Measurements from ENCODE around the gene RUFY1. TPM values are rescaled to one million over a fixed set of nuclear protein-coding genes. Genes with fewer than 3 reads are reported as not detected.
A peak's percentile ranks its signal among the peaks of the same experiment; 100 is the strongest.
"Not testable (repeated sequence)": the region's sequence is repeated elsewhere in the genome, so short reads cannot be mapped to it uniquely, and the experiment has no call there.

The RUFY1 gene
- total RNA-seq, 4 donors from 2014 or later = 49.8 to 75.0 (median 63.0) TPM

DNA sequence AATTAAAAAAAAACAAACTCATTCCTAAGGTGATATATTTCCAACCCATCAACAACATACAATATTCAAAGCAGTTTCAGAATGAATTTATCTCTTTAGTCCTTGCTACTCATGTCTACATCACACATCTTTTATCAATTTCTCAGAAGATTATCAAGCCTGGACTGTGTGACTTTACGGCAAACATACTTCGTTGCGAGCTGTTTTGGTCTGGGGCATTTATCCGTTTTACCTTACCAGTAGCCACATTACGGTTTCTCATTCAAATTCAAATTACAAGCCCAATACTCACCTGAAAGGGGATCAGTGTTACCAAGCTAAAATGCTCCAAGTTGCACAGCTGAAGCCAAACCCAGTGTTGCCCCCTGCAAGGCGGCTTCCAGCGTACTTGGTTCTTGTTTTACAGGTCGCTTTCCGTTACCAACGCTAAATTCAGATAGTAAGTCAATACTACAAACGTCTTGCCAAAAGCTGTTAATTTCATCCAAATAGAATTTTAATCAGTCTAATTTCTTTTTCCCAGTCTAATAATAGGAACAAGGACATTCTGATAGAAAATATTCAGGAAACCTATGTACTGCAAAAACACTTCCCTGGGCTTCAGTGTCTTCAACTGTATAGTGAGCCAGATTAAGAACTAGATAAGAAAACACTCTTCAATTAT lies 71.3 kb downstream of the RUFY1 start:
- intact Hi-C loops (cut with DNase I) = loop anchor here (5.0 kb wide), 2 partner anchors 64 to 186 kb away; partner anchors contain the start of gene MGAT4B
- Histone ChIP-seq H3K27ac (peak overlapping the region in 2 of 3 donors; percentile 78 to 91), H3K27me3 (no peaks in the 10 kb centered on the region), H3K4me3 (replicated peaks in 1 of 3) (peak overlapping the region in 2 of 3 donors; percentile 60 to 99), H3K4me1 (peaks cover 28 to 41% of the 10 kb centered on the region in 2 donors), H3K36me3 (peaks cover 41 to 49% of the 10 kb centered on the region in 2 donors), H3K9me3 (no peaks in the 10 kb centered on the region)
- DNase-seq = no peak
- WGBS, 2 donors = 15 to 18% methylated on average over 11 of the region's 11 CpGs
- TF ChIP-seq, protein P1, sequence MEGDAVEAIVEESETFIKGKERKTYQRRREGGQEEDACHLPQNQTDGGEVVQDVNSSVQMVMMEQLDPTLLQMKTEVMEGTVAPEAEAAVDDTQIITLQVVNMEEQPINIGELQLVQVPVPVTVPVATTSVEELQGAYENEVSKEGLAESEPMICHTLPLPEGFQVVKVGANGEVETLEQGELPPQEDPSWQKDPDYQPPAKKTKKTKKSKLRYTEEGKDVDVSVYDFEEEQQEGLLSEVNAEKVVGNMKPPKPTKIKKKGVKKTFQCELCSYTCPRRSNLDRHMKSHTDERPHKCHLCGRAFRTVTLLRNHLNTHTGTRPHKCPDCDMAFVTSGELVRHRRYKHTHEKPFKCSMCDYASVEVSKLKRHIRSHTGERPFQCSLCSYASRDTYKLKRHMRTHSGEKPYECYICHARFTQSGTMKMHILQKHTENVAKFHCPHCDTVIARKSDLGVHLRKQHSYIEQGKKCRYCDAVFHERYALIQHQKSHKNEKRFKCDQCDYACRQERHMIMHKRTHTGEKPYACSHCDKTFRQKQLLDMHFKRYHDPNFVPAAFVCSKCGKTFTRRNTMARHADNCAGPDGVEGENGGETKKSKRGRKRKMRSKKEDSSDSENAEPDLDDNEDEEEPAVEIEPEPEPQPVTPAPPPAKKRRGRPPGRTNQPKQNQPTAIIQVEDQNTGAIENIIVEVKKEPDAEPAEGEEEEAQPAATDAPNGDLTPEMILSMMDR (IDR thresholded peaks at IDR 0.05) = no peak
- TF ChIP-seq POLR2A (IDR thresholded peaks at IDR 0.05) = no peak

DNA sequence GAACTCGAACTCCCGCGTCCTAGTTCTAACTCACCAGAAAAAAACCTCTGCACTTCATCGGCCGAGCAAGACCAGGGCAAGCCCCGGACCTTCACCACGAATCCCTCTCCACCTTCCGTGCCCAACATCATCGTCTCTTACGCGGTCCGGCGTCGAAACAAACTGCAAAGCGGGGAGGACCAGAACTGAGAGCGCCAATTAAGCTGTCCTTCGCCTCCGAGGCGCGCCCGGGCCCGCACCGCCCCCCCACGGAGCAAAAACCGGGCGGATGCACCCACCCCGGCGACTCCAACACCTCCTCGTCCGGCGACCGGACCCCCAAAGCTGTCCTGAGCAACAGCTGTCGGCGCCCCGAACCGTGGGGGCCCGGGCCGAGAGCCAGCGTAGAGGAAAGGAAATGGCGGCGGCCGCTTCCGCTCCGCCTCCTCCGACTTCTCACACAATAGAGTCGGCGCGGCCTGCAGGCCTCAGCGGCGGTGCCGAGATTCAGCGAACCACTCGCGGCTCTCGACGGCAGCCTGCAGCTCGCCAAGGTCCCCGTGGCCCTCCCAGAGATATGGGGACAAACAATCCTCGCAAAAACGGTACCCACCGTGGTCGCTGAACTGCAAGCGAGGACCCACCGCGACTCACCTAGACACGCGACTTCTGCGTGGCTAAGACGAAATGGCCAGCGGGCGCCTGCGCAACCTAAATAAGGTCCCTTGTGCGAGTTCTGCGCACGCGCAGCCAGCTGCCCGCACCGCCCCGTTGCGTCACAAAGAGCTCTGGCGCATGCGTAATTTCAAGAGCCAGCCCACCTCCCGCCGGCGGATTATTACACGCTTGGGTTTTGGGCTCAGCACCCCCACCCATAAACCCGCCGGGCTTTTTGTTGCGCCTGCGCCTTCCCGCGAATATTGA lies 72.9 kb downstream of the RUFY1 start, which contains the start of gene HNRNPH1:
Gene HNRNPH1, minus strand, starts transcription at position 669 of the 903 bp plus-strand sequence. Its CDS starts 538 bp downstream, at position 131.
- intact Hi-C loops (cut with DNase I) = loop anchor here (5.0 kb wide), 2 partner anchors 66 to 184 kb away; partner anchors contain the start of gene MGAT4B
- Histone ChIP-seq H3K27ac (peak within 1 kb of the TSS; percentile 100), H3K9me3 (no peaks in the 10 kb centered on the region), H3K4me3 (replicated peaks in 1 of 3) (peak within 1 kb of the TSS; percentile 99 to 100 (median 100)), H3K27me3 (no peaks in the 10 kb centered on the region), H3K4me1 (peaks cover 28 to 41% of the 10 kb centered on the region in 2 donors), H3K36me3 (peaks cover 25 to 33% of the 10 kb centered on the region in 2 donors)
- TF ChIP-seq POLR2A (IDR thresholded peaks at IDR 0.05) = peak; percentile 99 to 100
- TF ChIP-seq, protein P1 (IDR thresholded peaks at IDR 0.05) = no peak
- DNase-seq = peak; percentile 98 to 99
- WGBS, 2 donors = 0 to 1% methylated on average over 15 to 20 of the region's 92 CpGs

DNA sequence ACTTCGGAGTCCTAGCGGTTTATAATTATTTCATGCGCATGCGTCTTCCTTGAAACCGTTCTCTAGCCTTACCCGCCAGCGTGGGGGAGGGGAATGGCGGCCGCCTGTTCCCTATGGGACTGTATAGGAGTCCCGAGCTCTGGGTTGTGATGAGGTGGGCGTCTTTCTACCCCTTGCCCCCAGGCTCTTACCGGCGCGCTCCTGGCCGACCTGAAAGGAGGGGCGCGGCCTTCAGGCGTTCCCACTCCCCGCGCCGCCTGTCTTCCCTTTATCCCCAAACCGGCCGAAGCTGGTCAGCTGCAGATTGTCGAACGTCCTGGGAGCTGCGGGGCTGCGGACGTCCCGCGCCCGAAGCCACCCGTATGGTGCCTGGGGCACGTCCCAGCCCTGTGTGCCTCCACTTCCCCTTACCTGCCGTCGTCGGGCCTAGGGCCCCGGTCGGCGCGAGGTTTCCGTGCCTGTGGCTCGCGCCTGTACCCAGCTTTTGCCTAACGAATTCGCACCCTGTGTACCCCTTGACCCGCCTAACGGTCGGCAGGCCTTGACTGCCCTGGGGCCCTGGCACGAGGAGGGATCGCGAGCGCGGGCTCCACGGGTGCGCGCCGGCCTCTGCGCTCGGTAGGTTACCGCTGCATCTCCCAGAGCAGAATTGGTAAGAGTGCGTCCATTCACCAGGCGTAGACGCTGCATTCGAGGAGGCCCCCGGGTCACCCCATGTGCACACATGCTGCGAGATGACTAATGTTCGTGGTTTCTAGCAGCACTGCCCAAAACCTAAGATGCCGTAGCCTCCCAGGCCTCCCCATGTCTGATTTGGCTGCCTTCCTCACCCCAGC lies 73.8 kb downstream of the RUFY1 start:
- WGBS, 2 donors = 6 to 9% methylated on average over 18 to 49 of the region's 68 CpGs
- Histone ChIP-seq H3K9me3 (no peaks in the 10 kb centered on the region), H3K36me3 (peaks cover 17 to 29% of the 10 kb centered on the region in 2 donors), H3K27me3 (no peaks in the 10 kb centered on the region), H3K4me1 (peaks cover 28 to 33% of the 10 kb centered on the region in 2 donors), H3K4me3 (replicated peaks in 1 of 3) (peak overlapping the region; percentile 35 to 99 (median 64)), H3K27ac (peak overlapping the region; percentile 99 to 100 (median 100))
- DNase-seq = no peak
- TF ChIP-seq, protein P1 (IDR thresholded peaks at IDR 0.05) = peak in 2 of 6 experiments; percentile 21 to 28
- no peak for TF ChIP-seq POLR2A (IDR thresholded peaks at IDR 0.05)
- intact Hi-C loops (cut with DNase I) = loop anchor here (5.0 kb wide), 2 partner anchors 67 to 183 kb away; partner anchors contain the start of gene MGAT4B

DNA sequence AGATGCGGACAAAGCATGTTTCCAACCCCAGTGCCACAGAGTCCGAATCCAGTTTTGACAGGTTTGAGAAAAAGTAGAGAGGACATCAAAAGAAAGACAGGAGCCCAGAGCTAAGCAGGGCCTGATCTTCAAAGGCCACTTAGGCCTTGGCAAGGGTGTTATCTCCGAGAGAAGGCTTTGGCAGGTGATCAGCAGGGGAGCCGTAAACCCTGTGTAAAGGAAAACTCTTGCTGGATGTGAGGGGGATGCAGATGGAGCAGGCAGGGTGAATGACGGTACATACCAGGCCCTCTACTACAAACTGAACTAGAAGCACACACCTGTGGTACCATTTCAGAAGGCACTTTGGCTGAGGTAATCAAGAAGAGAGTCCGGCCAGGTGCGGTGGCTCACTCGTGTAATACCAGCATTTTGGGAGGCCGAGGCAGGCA lies 74.5 kb downstream of the RUFY1 start:
- intact Hi-C loops (cut with DNase I) = loop anchor here (5.0 kb wide), 2 partner anchors 68 to 182 kb away; partner anchors contain the start of gene MGAT4B
- DNase-seq = no peak
- Histone ChIP-seq H3K27me3 (no peaks in the 10 kb centered on the region), H3K9me3 (no peaks in the 10 kb centered on the region), H3K36me3 (peaks cover 14 to 27% of the 10 kb centered on the region in 2 donors), H3K27ac (peak overlapping the region in 1 of 3 donors; percentile 100), H3K4me1 (peaks cover 27 to 28% of the 10 kb centered on the region in 2 donors), H3K4me3 (replicated peaks in 1 of 3) (peak overlapping the region in 1 of 3 donors; percentile 99)
- TF ChIP-seq POLR2A (IDR thresholded peaks at IDR 0.05) = no peak
- TF ChIP-seq, protein P1 (IDR thresholded peaks at IDR 0.05) = no peak
- WGBS, 2 donors = 83 to 87% methylated on average over 9 of the region's 9 CpGs

DNA sequence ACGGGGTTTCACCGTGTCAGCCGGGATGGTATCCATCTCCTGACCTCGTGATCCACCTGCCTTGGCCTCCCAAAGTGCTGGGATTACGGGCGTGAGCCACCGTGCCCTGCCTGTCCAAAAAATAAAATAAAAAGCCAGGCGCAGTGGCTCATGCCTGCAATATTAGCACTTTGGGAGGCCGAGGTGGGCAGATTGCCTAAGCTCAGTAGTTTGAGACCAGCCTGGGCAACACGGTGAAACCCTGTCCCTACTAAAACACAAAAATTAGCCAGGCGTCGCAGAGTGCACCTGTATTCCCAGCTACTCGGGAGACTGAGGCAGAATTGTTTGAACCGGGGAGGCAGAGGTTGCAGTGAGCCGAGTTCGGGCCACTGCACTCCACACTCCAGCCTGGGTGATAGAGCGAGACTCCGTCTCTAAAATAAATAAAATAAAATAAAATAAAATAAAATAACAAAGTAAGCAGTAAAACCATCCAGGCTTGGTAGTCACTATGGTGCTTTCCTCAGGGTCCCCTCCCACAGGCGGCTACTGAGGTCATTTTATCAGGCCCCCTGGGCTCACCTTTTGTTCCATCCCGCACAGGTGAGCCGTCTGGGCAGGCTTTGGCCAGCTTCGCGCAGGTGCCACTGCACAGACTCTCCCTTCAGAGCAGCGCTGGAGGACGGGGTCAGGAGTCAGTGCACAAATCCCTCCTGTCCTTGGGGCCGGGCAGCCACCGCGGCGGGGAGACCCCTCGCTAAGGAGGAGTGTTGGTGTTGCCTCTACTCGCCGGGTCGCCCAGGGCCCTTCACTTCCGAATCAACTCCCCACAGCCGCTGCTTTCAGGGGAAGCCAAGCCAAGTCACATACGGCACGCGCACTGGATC lies 83.4 kb downstream of the RUFY1 start:
- H3K4me1 ChIP-seq; DNase-seq; H3K27ac ChIP-seq; H3K27me3 ChIP-seq; intact Hi-C loops (cut with DNase I); H3K9me3 ChIP-seq; H3K36me3 ChIP-seq: not testable (repeated sequence)
- H3K4me3 ChIP-seq (replicated peaks in 1 of 3) = peak overlapping the region in 1 of 3 donors; percentile 2
- WGBS, 2 donors = 44 to 53% methylated on average over 21 to 23 of the region's 38 CpGs

DNA sequence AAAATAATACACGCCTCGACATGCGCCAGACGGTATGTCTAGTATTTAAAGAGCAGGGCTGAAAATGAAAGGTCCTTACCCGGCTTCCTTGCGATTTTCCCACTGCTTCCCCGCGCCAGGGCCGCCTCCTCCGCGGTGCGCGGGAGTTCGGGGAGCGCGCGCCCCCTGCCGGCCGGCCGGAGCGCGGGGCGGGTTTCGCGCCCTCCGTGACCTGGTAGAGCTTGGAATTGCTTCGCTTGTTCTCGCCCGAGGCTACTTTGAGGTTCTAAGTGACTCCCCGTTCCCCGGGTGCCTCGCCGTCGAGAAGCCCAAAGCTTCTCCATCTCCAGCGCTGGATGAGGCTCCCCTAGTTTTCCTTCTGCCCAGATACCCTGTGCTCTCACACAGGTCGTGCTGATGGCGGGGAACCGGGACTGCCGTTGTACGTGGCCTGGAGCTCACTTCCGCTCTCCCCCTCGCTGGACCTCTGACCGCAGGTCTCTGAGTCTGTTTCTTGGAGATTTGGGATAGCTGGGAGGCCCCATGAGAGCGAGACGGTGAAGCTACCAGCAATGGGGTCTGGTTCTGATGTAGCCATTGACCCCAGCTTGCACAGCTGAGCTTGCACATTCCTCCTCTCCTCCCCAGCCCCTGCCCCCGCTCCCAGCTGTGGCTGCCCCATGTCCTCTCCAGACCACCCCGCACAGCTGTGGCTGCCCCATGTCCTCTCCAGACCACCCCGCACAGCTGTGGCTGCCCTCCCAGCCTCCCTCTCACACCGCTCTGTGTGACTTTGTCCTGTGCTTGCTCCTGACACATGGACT lies 84.2 kb downstream of the RUFY1 start:
- DNase-seq = peak in 1 of 2 donors; percentile 21
- intact Hi-C loops (cut with DNase I); H3K9me3 ChIP-seq; H3K36me3 ChIP-seq; H3K4me3 ChIP-seq (replicated peaks in 1 of 3); H3K27ac ChIP-seq; H3K4me1 ChIP-seq; H3K27me3 ChIP-seq: not testable (repeated sequence)
- WGBS, 2 donors = 12% methylated on average over 11 of the region's 49 CpGs; no CpG with 5 or more reads in 1 of the 2 donors
